ENCODE data around the gene SPAG9.
"Not testable (repeated sequence)": the region's sequence is repeated elsewhere in the genome, so short reads cannot be mapped to it uniquely, and the experiment has no call there.

Gene SPAG9

DNA sequence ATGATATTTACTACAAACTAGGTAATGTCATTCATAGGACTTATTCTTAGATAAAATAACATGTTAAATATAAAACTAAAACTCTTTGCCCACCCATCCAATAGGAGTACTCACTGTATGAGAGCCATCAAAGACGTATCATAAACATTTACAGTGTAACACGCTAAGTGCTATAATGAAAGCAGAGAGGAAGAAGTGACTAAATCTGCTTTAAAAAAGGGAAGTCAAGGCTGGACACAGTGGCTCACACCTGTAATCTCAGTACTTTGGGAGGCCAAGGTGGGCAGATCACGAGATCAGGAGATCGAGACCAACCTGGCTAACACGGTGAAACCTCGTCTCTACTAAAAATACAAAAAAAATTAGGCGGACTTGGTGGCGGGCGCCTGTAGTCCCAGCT is 32.4 kb downstream of the SPAG9 start:
- DNase-seq (ENCODE audit: low read depth): no peak

DNA sequence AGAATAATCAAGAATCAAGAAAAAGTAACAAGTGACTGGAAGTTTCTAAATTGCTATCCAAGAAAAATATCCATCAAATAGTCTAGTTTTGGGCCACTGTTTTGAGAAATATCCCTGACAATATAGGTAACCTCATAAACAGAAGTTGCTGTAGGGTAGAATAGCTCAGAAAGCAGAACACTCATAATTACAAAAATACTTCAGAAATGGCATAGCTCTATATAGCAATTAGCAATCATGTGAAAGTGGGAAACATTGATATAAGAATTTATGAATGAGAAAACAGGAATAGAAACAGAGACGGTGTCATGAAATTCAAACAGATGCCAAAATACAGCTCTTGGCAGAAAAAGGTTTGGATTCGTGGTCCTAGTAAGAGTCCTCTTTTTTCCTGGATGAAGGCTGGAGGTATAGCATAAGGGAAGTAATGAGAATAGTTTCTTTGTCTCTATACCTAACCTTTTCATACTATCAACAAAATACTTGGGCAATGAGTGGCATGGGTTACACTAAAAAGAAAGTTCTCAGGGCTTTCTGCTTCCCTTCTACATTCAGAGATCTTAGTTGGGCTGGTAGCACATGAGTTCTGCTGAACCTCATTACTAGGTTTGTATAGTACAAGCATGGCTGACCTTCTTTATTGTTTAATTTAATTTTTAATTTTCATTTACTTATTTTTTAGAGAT is 33.5 kb downstream of the SPAG9 start:
- DNase-seq (ENCODE audit: low read depth): no peak

DNA sequence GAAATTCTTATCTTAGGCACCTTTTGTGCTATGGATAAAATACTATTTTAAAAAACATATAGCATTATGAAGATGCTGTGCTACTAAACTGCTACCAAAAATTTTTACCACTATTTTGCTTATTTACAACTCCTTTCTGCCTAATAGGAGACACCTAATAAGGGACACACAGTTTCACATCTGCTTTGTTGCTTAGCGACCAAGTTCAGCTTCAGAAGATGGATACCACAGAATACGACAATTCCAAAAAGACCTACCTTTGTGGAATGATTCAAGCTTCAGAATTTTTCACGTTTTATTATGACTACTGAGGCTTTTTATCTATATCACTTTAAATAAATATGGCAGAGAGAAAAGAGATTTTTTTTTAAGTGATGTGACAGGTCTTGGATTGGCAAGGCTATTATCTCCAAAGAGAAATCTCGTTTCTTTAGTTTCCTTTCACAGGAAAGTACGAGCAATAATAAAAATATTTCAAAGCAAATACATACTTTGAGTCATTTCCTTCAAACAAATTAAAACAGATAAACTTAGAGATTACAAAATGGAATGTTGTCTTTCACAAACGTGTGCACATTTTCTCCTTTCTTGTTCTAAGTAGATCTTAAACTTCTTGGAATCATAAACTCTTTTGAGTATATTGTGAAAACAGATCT is 35.4 kb downstream of the SPAG9 start:
- no peak for DNase-seq (ENCODE audit: low read depth)

DNA sequence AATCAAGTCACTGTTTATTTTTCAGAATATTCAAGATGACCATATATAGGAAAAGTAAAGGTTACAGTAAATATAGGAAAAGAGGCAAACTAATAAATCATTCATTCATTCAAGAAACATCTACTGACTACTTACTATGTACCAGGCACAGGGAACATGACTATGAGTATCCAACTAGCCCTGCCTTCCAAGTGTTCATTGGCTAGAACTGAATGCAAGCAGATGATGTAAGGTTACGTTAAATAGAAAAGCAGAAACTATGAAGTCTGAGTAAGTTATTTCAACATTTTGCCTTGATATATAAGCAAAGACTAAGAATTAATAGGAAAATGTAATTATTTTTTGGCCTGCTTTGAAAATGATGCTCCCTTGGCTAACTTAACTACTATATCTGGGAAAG is 36.7 kb downstream of the SPAG9 start:
- DNase-seq (ENCODE audit: low read depth): no peak

DNA sequence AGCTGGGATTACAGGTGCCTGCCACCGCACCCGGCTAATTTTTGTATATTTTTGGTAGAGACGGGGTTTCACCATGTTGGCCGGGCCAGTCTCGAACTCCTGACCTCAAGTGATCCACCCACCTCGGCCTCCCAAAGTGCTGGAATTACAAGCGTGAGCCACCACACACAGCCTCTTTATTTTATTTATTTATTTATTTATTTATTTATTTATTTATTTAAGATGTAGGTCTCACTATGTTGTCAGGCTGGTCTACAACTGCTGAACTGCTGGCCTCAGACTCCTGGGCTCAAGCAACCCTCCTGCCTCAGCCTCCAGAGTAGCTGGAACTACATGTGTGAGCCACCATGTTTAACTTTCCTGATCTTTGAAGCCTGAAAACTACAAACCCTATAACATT is 37.3 kb downstream of the SPAG9 start:
- not testable (repeated sequence) for DNase-seq (ENCODE audit: low read depth)

DNA sequence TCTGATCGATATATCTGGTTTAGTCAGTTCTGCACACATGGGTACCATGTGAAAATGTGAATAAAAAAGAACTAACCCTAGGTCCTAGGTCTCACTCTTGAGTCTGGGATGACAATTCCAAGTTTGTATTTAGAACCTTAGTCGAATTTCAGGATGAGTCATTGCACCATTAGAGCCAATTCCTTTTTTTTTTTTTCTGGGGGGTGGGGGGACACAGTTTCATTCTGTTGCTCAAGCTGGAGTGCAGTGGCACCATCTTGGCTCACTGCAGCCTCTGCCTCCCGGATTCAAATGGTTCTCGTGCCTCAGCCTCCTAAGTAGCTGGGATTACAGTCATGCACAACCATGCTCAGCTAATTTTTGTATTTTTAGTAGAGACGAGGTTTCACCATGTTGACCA is 41.6 kb downstream of the SPAG9 start:
- DNase-seq (ENCODE audit: low read depth): no peak

DNA sequence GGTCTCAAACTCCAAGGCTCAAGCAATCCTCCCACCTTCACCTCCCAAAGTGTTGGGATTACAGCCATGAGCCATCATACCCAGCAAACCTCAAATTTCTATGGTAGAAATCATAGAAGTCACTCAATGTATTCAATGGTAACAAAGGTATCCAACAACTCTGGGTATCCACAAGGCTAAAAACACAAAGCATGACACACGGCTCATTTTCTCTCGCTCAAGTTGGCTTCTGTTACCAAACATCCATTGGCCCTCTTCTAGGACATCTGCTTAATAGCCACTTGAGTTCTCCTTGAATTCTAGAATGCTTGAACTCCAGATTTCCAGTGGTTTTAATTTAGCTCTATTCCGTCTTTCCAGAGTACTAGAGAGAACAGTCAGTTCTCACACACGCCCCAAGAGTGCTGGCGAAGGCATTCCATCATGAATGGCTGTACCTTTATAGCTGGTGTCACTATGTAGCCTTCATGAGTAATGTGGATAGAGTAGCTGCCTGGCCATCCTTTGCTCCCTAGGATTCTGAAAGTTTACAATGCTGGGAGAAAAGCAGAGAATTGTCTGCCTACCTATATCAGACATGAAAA is 42.6 kb downstream of the SPAG9 start:
- DNase-seq (ENCODE audit: low read depth): no peak

DNA sequence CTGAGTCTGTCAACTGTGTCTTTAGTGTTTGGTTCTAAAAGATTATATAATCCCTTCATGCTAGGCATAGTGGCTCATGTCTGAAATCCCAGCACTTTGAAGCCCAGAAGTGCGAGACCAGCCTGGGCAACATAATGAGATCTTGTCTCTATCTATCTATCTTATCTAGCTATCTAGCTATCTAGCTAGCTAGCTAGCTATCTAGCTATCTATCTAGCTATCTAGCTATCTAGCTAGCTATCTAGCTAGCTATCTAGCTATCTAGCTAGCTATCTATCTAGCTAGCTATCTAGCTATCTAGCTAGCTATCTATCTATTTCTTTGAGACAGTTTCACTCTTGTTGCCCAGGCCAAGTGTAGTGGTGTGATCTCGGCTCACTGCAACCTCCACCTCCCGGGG is 43.8 kb downstream of the SPAG9 start:
- no peak for DNase-seq (ENCODE audit: low read depth)

DNA sequence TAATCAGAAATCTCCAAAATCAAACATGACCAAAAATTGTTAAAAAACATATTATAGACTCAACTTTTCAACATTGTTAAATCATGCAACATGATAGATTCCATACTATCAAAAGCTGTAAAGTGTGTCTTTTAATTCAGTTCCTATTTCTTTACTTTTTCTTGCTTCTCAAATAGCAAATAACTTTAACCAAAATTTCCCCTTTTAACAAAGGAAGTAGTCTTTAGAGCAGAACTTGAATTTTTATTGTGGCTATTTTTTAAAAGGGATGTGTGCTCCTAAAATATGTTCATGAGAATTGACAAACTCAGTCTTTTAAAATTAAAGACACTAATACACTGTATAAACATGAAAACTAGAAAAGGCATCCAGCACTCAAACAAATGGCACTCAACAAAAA is 49.1 kb downstream of the SPAG9 start:
- DNase-seq (ENCODE audit: low read depth): no peak

DNA sequence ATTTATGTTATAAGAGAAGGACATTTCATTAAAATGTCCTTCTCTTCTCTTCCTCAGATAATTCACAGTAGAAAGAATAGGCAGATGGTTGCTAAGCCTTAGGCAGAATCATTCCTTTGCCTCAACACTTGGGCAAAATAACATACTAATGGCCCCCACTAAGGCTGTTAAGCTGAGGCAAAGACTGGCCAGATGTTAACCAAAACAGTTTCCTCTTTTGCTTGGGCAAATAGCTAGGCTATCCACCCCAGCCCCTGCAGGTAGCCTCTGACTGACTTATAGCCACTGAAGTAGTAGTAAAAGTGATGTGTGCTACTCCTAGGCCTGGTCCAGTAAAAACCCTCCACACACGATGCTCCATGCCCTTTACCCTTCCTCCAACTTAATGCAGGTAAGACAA is 55.2 kb downstream of the SPAG9 start:
- DNase-seq (ENCODE audit: low read depth): no peak

DNA sequence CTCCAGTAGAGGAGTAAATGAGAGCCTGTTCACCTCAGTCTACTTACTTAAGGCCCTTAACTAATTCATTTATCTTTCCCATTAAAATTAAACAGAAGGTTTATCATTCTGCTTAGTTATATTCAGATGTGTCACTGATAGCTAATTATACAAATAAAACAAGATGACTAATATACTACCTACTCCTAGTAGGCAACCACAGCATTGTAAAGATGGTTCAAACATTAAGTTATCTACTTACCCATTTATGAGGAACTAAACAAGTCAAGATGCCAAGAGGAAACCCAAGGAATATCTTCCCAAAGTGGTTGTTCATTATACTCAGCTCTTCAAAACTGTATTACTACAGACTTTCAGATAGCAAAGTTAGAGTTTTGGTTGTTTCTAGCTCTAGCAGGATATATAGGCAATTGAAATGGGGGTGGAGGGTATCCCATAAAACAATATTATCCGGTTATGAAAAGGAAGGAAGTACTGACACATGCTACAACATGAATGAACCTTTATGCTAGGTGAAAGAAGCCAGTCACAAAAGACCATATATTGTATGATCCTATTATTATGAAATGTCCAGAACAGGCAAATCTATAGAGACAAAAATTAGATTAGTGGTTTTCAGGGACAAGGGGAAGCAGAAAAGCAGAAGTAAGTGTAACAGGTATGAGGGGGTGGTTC is 56.5 kb downstream of the SPAG9 start:
- no peak for DNase-seq (ENCODE audit: low read depth)

DNA sequence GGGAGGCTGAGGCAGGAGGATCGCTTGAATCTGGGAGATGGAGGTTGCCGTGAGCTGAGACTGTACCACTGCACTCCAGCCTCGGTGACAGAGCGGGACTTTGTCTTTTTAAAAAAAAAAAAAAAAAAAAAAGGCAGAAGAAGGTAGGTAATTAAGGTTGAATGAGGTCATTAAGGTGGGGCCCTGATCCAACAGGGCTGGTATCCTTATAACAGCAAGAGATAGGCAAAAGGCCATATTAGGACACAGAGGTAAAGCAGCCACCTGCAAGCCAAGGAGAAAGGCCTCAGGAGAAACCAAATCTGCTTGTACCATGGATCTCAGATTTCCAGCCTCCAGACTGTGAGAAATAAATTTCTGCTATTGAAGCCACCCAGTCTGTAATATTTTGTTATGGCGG is 60.3 kb downstream of the SPAG9 start:
- DNase-seq (ENCODE audit: low read depth): no peak

DNA sequence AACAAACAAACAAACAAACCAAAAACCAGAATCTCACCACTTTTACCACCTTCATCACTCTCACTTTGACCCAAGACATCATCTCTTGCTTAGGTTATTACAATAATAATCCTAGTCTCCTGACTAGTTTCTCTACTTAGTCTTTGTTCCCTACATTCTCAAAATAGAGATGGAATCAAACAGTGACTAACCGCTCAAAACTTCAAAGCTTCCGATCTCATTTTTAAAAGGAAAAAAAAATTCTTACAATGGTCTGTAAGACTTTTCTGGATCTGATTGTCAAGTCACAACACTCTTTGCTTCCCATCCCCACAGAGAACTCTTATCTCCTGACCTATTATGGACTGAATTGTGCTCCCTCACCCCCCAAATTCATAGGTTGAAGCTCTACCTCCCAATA is 60.9 kb downstream of the SPAG9 start:
- no peak for DNase-seq (ENCODE audit: low read depth)

DNA sequence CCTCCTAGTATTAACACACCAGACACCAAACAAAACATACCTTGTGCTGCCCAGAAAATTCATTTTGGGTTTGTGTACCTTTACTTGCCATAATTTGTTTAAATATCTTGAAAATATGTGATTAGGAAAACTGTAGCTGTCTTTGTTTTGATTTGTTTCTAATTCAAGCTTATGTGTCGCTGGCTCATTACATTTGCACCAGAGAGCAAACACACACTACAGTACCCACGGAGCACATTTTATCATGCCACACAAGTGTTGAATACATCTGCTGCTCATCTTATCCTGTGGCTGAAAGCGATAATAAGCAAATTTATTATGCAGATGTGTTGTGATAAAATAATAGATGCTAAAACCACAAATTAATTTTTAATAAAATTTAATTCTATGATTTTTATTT is 63.1 kb downstream of the SPAG9 start:
- no peak for DNase-seq (ENCODE audit: low read depth)

DNA sequence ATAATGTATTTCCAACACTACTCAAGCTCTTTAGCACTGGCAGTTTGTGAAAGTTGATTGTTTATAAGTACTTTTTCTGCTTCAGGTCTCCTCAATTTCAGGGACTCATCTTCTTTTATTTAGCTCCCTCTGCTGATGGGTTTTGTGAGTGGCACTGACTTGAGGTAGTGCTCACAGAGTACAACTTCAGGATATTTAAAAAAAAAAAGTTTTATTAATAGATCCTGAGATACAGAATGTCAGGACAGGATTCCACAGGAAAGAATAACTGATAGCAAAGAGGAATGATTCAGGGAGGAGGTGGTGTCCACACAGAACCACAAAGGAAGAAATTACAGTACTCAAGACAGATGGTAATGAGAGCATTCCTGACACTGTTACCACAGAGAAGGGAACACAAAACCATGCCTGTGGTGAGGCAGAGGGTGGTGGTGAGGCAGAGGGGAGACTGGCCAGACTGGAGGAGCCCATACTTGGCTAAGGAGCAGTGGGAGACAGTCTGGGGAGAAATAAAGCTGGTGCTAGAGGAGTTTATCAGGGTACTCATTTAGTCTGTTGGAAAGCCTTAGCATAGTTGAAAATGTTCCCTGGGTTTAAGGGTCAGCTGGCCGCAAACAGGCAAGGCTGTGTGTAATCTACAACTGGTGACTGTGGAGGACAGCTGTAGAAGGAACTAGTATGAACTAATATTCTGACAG is 63.7 kb downstream of the SPAG9 start:
- DNase-seq (ENCODE audit: low read depth): no peak

DNA sequence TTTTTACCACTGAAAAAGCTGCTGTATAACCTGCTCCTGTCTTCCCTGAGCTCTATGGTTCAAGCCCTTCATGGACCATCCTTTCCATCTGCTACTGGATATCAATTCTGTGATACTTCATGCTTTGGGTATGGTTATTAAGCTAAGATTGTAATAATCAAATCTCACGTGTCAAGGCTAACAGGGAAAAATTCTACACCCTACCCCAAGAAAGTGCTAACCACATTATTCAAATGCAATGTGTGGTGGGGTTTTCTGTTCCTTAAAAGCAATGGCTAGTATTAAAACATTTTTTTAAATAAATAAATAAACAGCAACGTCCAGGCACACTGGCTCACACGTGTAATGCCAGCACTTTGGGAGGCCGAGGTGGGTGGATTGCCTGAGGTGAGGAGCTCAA is 65.9 kb downstream of the SPAG9 start:
- no peak for DNase-seq (ENCODE audit: low read depth)

DNA sequence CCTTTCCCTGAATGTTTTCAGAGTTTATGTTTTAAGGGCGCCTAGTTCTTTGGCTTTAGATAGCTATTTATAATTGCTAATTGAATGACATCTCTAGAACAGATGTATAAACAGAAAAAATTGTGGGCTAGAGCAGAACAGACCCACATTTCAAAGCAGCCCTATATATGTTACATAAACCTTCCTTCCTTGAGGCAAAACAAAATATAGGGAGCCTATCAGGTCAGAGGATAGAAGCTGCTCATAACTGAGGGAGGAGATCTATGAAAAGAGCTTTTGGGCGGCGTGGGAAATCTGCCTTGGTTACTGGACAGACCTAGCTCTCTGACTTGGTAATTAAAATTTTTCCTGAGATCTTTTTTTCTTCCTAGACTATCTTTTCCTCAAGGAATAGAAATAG is 68.4 kb downstream of the SPAG9 start:
- DNase-seq (ENCODE audit: low read depth): no peak

DNA sequence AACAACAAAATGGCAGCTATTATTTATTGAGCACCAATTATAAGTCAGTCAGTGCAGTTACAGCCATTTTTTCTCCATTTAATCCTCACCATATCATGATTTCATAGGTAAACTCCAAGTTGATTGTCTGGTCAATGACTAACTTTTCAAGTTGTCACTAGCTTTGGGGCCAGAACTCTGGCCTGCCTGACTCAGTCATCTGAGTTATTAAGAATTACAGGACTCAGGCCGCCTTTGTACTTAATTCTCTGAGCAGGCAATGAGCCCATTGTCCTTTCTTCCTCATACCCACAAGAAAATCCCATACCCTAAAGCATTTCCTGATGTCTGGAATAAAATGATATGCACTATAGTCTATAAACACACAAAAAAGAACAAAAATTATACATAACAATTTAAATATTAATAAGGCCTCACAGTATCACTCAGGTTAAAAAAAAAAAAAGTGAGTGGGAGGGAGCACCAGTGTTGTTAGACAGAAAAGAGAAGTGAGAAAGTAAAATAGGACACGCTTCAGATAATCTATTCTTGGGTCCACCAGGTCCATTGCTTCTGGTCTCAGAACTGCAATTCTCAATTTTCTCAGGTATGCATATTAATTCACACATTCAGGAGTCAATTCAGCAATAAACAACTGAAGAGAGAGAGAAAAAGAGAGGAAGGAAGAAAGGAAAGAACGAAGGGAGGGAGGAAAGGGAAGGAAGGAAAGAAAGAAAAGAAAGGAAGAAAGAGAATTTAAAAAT is 70.2 kb downstream of the SPAG9 start:
- no peak for DNase-seq (ENCODE audit: low read depth)

DNA sequence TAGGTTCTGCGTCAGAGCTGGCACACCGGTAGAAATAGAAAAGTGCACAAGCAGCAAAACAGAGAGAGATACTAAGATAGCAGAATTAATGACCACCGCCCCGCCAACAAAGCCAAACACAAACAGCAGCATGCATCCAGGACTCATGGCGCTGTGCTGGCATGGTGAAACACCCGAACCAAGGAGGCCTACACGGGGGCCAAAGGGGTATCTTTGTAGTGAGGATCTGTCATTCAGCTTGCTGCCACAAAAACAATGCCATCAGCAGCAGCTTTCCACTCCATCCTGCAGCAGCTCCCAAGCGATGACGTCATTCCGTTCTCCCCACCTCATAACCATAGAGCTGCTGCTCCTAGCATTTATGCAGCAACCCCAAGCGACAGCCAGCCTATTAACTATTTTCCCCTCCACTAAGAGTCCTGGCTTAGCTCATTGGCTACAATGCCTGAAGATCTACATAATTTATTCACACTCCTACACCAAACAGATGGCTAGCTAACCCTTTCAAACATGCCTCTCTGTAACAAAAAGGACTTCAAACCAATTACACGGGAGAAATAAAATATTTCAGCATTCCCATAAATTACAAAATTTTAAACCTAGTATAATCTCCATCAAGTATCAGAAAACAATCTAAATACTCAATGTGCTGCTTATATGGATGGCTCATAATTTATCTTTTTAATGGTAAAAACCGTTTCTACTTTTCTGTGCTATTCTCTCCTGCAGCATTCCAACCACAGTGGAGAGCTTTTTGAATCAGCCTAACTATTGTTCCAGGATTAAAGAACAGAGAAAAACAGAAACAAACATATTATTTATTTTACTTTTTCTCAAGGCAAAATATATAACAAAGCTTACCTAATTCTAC is 73.9 kb downstream of the SPAG9 start:
- no peak for DNase-seq (ENCODE audit: low read depth)

DNA sequence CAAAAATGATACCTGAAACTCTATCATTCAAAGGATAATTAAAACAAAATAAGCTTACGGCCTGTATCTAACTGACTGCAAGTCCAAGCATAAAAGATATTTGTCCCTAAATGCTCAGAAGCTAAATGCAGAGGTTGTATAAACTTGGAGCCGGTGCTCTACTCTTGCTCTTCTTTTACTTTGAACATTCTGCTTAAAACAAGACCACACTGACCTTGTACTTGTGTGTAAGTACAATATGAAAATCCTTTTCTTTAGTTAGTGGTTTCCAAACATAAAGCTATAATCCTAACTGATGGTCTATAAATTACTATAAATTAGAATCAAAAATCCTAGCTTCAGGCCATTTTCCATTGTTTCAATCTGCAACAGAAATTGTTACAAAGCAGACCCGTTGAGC is 74.6 kb downstream of the SPAG9 start:
- no peak for DNase-seq (ENCODE audit: low read depth)

DNA sequence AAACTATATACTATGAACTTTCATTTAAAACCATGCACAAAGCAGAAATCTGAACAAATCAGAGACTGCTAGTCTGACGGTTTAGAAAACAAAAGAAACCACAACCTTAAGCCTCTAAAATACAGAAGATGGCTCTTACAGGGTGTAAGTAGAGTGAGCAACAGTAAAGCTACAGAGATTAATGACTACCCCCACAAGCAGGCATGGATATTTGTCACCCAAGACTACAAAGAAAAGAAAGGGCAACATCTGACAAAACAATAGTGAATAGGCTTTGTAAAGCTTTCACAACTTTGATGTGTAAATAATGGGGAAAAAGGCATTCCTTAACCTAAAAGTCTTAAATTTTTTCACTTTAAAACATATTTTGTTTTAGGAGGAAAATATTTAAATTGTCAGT is 75.0 kb downstream of the SPAG9 start:
- DNase-seq (ENCODE audit: low read depth): no peak
